GM19328 (cell line): ENCODE results near the gene TM7SF3.

Source experiments
- ATAC-seq: cut with Tn5 transposase; IDR thresholded peaks from one replicate; pipeline ENCODE4 v1.9.1; 2021; ENCODE audit warnings: mild to moderate bottlenecking, moderate library complexity; ENCODE audit not compliant: unreplicated experiment

Gene TM7SF3

GRCh38 chr12:26936559-26937442, 77.4 kb downstream of the TM7SF3 start:
- no peak for ATAC-seq

GRCh38 chr12:26935636-26936378, 78.4 kb downstream of the TM7SF3 start:
- no peak for ATAC-seq

GRCh38 chr12:26929590-26929989, 84.6 kb downstream of the TM7SF3 start:
- no peak for ATAC-seq

- ATAC-seq: no peak
Measured at GRCh38 chr12:26928661-26929060, 85.5 kb downstream of the TM7SF3 start.
